Measurements from ENCODE around the gene HAGHL.

HAGHL gene

GRCh38 chr16:759110-759910, 32.4 kb downstream of the HAGHL start:
- no peak for DNase-seq (ENCODE audit: low read depth)

DNA sequence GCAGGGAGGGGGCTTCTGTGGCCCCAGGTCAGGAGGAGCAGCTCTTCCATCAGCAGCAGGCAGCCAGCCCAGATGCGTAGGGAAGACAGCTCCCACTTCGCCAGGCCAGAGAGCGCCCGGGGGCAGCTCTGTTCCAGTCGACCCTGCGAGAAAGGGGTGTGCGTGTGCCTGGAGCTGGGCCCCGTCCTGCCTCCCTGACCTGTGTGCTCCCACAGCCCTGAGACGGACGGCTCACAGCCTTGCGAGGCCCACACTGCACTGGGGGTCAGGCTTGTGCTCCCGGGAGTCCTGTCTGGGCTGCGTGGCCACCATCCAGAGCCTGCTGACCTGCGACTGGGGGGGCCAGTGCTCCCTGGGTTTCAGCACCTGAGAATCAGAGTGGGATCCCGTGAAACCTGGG, 33.2 kb downstream of the HAGHL start:
- no peak for DNase-seq (ENCODE audit: low read depth)

- no peak for DNase-seq (ENCODE audit: low read depth)
These were observed 33.8 kb downstream of the HAGHL start, which contains the start of gene MSLN for GRCh38 chr16:760545-761343. Gene MSLN, plus strand, starts transcription at chr16:760734. Its CDS starts 1,947 bp downstream, at chr16:762681.

DNA sequence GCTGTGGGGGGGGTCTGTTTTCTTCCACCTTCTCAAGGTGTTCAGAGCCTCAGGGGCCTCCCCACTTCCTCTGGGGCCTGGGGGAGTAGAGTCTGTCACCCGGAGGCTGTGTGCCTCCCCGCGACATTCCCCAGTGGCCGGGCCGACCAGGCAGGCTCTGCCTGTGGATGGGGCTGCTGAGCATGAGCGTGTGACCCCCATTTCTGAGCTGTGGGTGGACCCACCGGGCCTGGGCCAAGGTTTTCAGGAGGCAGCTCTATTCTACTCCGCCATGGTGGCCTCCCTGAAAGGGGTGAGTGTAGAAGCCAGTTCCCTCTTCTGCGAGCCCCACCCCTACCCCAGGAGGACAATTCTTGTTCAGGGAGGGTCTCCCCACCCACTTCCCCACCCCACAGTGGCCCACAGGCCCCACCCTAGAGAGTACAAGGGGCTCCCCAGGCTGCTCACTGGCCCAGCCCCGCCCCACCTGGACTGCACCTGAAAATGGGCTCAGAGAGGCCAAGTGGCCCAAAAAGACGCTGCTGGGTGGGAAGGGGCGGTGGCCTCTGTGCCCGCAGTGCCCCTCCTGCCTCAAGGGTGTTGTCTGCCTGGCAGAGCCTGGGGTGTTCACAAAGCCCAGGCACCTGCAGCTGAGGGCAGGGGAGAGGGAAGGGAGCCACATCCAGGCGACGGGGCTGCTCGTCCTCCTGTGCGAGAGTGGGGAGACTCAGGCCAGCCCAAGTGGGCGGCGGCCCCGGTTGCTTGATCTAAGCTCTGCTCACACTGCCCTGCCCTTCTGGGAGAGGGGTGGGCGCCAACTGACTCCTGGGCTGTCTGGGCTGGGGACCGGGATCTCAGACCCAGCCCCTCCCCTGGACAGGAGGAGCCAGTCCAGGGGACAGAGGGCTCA, 35.0 kb downstream of the HAGHL start:
- DNase-seq (ENCODE audit: low read depth) = no peak

- no peak for DNase-seq (ENCODE audit: low read depth)
These were observed 35.8 kb downstream of the HAGHL start for GRCh38 chr16:762595-763268.

DNA sequence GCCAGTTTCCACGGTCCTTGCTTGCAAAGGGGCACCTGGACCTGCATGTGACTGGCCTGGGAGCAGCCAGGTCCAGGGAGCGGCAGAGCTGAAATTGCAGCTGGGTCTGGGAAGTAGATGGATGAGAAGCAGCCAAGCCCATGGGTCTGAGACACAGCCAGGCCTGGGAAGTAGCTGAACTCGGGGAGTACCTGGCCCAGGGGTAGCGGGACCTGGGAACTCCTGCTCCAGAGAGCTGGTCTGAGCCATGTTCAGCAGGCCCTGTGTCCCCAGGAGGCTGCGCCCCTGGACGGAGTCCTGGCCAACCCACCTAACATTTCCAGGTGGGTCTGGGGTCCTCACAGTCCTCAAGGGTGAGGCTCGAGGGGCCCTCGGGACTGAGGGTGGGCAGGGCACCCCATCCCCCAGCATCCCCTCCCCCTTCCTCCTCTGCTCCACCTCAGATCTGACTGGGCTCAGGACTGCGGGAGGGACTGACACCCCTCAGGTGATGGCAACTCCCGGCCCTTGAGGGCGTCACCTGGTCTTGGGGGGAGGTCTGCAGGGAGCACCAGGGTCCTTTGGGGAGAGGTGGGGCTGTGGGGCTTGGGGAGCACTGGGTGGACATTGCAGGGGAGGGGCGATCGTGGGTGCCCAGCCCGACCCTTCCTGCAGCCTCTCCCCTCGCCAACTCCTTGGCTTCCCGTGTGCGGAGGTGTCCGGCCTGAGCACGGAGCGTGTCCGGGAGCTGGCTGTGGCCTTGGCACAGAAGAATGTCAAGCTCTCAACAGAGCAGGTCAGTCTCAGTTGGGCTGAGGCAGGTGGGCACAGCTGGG, 36.7 kb downstream of the HAGHL start:
- DNase-seq (ENCODE audit: low read depth) = no peak

- no peak for DNase-seq (ENCODE audit: low read depth)
These were observed 37.4 kb downstream of the HAGHL start for GRCh38 chr16:764184-764750.

DNA sequence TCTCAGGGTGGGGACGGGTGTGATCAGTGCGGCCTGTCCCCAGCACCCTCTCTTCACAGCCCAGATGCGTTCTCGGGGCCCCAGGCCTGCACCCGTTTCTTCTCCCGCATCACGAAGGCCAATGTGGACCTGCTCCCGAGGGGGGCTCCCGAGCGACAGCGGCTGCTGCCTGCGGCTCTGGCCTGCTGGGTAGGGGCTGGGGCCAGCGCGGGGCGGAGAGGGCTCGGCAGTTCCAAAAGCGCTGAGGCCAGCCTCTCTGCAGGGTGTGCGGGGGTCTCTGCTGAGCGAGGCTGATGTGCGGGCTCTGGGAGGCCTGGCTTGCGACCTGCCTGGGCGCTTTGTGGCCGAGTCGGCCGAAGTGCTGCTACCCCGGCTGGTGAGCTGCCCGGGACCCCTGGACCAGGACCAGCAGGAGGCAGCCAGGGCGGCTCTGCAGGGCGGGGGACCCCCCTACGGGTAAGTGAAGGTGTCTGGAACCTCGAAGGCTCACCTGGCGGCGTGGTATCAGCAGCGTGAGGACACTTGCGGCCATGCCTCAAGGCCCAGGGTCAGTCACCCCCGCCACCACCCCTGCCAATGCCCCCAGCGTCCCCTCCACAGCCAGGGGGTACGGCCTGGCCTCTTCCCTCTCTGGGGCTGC, 38.1 kb downstream of the HAGHL start:
- DNase-seq (ENCODE audit: low read depth) = no peak

DNA sequence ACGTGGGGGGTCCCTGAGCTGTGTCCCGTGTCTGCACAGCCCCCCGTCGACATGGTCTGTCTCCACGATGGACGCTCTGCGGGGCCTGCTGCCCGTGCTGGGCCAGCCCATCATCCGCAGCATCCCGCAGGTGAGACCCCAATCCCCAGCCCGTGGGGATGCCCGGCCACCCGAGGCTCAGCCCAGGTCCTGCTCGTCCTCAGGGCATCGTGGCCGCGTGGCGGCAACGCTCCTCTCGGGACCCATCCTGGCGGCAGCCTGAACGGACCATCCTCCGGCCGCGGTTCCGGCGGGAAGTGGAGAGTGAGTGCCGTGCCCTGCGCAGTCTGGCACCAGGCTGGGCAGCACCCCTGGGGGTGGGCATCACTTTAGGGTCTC, 38.6 kb downstream of the HAGHL start:
- DNase-seq (ENCODE audit: low read depth) = no peak

DNA sequence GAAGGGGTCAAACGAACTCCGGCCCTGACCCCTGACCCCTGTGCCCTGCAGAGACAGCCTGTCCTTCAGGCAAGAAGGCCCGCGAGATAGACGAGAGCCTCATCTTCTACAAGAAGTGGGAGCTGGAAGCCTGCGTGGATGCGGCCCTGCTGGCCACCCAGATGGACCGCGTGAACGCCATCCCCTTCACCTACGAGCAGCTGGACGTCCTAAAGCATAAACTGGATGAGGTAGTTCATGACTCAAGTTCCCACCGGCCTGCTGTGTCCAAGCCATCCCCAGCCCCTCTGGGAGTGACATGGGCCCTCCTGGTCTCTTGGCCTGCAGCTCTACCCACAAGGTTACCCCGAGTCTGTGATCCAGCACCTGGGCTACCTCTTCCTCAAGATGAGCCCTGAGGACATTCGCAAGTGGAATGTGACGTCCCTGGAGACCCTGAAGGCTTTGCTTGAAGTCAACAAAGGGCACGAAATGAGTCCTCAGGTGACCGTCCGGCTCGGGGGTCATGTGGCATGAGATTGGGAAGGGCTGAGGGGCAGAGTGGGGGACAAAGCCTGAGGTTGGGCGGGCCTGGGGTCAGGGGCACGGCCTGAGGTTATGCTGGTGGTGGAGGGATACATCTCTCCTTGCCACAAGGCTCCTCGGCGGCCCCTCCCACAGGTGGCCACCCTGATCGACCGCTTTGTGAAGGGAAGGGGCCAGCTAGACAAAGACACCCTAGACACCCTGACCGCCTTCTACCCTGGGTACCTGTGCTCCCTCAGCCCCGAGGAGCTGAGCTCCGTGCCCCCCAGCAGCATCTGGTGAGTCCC, 39.3 kb downstream of the HAGHL start:
- DNase-seq (ENCODE audit: low read depth) = no peak

DNA sequence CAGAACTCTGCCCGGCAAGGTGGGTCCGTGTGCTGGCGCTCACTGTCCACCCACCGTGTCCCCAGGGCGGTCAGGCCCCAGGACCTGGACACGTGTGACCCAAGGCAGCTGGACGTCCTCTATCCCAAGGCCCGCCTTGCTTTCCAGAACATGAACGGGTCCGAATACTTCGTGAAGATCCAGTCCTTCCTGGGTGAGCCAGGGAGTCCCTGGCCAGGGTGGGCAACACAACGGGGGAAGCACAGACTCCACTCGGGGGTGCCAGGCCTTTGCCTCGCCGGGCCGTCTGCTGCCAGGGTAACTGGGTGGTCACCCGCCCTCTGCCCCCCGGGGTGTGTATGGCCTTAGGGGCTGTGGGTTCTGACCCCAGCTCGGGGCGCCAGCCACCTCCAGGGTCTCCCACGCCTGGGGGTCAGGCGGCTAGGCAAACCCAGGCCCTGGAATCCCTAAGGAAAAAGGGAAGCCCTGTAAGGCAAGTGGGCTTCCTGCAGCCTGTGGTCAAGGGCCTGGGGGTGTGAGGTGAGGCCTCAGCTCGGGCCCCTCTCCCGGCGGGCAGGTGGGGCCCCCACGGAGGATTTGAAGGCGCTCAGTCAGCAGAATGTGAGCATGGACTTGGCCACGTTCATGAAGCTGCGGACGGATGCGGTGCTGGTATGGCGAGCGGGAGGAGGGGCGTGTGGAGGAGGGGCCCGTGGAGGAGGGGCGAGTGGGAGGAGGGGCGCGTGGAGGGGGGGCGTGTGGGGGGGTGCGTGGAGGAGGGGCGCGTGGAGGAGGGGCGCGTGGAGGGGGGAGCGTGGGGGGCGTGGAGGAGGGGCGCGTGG, 40.1 kb downstream of the HAGHL start:
- no peak for DNase-seq (ENCODE audit: low read depth)

DNA sequence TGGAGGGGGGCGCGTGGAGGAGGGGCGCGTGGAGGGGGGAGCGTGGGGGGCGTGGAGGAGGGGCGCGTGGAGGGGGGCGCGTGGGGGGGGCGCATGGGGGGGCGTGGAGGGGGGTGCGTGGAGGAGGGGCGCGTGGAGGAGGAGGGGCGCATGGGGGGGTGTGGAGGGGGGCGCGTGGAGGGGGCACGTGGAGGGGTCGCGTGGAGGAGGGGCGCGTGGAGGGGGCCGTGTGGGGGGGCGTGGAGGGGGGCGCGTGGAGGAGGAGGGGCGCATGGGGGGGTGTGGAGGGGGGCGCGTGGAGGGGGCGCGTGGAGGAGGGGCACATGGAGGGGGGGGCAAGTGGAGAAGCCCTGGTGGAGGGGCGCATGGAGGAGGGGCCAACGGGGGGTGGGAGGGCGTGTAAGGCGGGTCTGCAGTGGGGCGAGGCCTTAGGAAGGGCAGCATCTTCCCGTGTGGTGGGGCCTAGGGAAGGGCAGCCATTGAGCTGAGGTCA, 40.9 kb downstream of the HAGHL start:
- DNase-seq (ENCODE audit: low read depth) = no peak

GRCh38 chr16:768428-768827, 41.5 kb downstream of the HAGHL start:
- DNase-seq (ENCODE audit: low read depth) = no peak

DNA sequence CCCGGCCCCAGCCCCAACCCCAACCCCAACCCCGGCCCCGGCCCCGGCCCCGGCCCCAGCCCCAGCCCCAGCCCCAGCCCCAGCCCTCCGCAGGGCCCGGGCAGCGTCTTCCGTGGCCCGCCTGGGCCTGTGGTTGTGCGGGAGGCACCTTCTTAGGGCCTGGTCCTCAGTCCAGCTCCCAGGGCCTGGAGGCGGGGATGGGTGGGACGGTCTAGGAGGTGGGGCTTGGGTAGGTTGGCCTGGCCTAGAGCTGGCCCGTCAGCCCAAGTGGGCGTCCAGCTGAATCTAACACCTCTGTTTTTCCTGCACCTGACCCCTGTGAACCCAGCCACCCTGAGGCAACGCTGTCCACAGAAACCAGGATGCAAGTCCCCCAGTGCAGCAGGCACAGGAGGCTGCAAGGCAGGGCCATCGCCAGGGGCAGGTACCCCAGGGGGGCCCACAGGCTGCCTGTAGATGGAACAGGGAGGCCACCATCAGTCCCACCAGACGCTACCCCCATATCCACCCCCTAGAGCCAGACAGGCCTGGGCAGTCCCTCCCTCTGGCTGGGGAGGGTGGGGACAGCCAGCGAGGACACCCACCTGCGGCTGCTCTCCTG, 42.4 kb downstream of the HAGHL start:
- DNase-seq (ENCODE audit: low read depth) = no peak

DNA sequence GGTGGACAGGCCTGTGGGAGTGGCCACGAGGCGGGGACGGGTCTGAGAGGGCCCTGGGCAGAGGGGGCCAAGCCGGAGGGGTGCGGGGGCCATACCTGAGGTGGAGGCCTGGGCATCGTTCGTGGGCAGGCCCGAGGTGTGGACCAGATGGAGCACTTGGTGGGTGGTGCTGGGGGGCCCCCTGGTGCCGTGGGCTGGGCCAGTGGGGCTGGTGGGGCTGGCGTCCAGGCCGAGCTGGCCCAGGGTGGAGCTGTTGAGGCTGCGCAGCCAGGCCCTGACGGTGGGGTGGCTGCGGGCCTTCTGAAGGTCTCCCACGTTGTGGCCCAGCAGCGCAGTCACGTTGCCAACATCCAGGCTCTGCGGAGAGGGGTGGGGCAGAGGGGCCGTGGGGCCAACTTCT, 43.0 kb downstream of the HAGHL start:
- DNase-seq (ENCODE audit: low read depth) = no peak

DNA sequence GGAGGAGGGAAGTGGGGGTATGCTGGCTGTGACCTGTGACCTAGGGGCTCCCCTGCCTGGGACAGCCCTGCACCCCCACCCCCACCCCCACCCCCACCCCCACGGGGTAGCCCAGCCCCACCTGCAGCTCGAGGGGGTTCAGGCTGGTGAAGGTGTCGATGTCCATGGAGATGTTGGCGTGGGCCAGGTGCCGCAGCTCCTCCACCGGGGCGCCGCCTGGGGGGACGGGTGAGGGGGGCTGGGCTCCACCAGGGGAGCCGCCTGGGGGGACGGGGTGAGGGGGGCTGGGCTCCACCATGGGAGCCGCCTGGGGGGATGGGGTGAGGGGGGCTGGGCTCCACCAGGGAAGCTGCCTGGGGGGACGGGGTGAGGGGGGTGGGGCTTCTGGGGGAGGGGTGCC, 43.5 kb downstream of the HAGHL start:
- DNase-seq (ENCODE audit: low read depth) = no peak

DNA sequence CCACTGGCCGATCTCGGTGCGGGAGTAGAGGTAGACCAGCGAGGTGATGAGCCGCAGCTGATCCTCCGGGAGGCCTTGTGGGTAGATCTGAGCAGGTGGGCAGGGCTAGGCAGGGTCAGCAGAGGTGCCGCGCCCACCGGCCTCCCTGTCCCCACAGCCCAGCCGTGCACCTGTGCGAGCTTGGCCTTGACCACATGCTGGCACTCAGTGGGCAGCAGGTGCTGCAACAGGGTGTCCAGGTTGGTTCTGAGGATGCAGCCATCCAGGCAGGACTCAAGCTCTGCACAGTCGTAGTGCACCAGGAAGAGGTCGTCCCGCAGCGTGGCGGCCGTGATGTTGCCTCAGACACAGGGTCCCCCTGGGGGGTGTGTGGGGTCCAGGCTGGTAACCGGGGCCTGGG, 46.1 kb downstream of the HAGHL start:
- no peak for DNase-seq (ENCODE audit: low read depth)

All from fibroblast of the conjunctiva (primary cell).